Type B pancreatic cell (in vitro differentiated cells): ENCODE measurements around the gene NF2. TPM values are rescaled to one million over a fixed set of nuclear protein-coding genes. Genes with fewer than 3 reads are reported as not detected.

Experiments used
- DNase-seq: peaks from one replicate; pipeline ENCODE4 v3.0.0; 2021; ENCODE audit warnings: mixed read lengths; ENCODE audit not compliant: unreplicated experiment; ENCODE audit errors: extremely low spot score
- H3K27ac Mint-ChIP-seq: 2 replicates; pipeline ENCODE4 v1.8.0; 2021; ENCODE audit warnings: mild to moderate bottlenecking, mixed read lengths
- H3K27me3 Mint-ChIP-seq: 2 replicates; pipeline ENCODE4 v1.8.0; 2021; ENCODE audit warnings: mixed read lengths
- H3K36me3 Mint-ChIP-seq: 2 replicates; pipeline ENCODE4 v1.8.0; 2021; ENCODE audit warnings: mixed read lengths
- H3K4me1 Mint-ChIP-seq: one replicate; pipeline ENCODE4 v1.8.0; 2021; ENCODE audit warnings: mixed read lengths; ENCODE audit not compliant: unreplicated experiment
- H3K4me3 Mint-ChIP-seq: 2 replicates; pipeline ENCODE4 v1.8.0; 2021; ENCODE audit warnings: mild to moderate bottlenecking, mixed read lengths
- H3K9me3 Mint-ChIP-seq: 2 replicates; pipeline ENCODE4 v1.8.0; 2021; ENCODE audit warnings: mixed read lengths
- total RNA-seq: library from RNA; stranded (reverse); gene quantifications from 2 replicates; pipeline ENCODE4 v1.2.1, GENCODE V29; 2021; ENCODE audit warnings: low replicate concordance
- TF ChIP-seq, protein P1 (sequence below): fragments of 200-600 bp; sonication (generic); conservative IDR thresholded peaks from 2 replicates; pipeline ENCODE4 v1.5.0; 2021; ENCODE audit warnings: antibody characterized with exemption, mild to moderate bottlenecking

NF2 gene
- total RNA-seq, 1 donor from 2014 or later, result 45.6 TPM

DNA sequence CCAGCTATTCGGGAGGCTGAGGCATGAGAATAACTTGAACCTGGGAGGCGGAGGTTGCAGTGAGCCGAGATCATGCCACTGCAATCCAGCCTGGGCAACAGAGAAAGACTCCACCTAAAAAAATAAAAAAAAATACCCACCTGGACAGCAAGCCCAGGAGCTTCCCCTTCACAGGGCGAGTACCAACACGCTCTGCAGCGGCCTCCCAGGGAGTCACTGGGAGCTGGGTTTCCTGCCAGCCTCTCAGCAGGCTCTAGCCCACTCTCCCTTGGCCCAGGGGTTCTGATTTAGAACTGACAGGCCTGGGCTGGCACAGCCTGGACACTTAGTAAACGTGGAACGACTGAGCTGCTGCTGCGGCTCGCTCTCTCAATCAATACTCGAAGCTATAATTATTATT is 114.4 kb downstream of the NF2 start:
- H3K4me3 Mint-ChIP-seq, result no peak overlapping the region
- H3K27me3 Mint-ChIP-seq, result peaks cover 64% of the 10 kb centered on the region
- H3K36me3 Mint-ChIP-seq, result no peaks in the 10 kb centered on the region
- H3K4me1 Mint-ChIP-seq, result peaks cover 11% of the 10 kb centered on the region
- TF ChIP-seq, protein P1, sequence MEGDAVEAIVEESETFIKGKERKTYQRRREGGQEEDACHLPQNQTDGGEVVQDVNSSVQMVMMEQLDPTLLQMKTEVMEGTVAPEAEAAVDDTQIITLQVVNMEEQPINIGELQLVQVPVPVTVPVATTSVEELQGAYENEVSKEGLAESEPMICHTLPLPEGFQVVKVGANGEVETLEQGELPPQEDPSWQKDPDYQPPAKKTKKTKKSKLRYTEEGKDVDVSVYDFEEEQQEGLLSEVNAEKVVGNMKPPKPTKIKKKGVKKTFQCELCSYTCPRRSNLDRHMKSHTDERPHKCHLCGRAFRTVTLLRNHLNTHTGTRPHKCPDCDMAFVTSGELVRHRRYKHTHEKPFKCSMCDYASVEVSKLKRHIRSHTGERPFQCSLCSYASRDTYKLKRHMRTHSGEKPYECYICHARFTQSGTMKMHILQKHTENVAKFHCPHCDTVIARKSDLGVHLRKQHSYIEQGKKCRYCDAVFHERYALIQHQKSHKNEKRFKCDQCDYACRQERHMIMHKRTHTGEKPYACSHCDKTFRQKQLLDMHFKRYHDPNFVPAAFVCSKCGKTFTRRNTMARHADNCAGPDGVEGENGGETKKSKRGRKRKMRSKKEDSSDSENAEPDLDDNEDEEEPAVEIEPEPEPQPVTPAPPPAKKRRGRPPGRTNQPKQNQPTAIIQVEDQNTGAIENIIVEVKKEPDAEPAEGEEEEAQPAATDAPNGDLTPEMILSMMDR, result no peak
- H3K9me3 Mint-ChIP-seq, result no peaks in the 10 kb centered on the region
- no peak for DNase-seq
- H3K27ac Mint-ChIP-seq, result no peak overlapping the region

DNA sequence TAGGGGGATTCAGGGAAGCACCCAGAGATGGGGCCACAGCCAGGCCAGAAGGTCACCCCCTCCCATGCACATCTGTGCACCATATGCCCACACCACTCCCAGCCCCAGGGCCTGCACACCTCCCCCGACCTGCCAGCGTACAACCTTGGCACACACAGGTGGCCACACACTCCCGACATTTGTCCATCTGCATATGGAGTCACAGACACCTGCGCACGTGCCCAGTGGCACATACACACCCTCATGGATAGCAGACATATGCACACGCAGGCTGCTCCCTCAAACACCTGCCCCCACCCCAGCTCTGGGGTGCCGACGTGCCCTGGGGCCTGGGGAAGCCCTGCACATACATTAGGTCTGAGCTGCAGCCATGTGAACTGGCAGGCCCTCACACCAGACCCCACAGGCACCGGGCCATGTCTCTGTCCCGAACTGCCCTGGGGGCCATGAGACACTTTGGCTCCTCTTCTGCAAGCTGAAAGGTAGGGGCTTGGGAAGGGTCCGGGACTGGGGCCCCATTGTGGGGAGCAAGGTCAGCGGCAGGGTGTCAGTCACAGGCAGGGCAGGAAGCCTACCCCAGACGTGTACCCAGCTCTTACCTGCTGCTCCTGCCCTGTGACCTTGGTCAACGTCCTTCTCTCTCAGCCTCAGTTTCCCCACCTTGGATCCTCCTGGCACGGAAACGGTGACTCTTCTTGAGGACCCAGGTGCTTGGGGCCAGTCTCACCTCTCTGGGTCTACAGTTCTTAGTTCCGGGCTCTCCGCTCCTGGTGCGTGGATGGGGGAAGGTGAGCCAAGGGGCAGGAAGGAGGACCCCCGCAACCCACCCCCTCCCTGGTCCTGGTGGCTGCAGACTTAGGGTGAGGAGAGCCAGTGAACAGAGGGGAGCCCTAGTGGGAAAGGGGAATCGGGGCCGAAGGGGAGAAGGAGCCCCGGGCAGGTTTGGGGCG is 115.8 kb downstream of the NF2 start:
- H3K4me3 Mint-ChIP-seq, result peak overlapping the region; percentile 73
- no peaks in the 10 kb centered on the region for H3K9me3 Mint-ChIP-seq
- no peak overlapping the region for H3K27ac Mint-ChIP-seq
- H3K4me1 Mint-ChIP-seq, result peaks cover 7% of the 10 kb centered on the region
- TF ChIP-seq, protein P1, result no peak
- DNase-seq, result no peak
- no peaks in the 10 kb centered on the region for H3K36me3 Mint-ChIP-seq
- H3K27me3 Mint-ChIP-seq, result peaks cover 73% of the 10 kb centered on the region

DNA sequence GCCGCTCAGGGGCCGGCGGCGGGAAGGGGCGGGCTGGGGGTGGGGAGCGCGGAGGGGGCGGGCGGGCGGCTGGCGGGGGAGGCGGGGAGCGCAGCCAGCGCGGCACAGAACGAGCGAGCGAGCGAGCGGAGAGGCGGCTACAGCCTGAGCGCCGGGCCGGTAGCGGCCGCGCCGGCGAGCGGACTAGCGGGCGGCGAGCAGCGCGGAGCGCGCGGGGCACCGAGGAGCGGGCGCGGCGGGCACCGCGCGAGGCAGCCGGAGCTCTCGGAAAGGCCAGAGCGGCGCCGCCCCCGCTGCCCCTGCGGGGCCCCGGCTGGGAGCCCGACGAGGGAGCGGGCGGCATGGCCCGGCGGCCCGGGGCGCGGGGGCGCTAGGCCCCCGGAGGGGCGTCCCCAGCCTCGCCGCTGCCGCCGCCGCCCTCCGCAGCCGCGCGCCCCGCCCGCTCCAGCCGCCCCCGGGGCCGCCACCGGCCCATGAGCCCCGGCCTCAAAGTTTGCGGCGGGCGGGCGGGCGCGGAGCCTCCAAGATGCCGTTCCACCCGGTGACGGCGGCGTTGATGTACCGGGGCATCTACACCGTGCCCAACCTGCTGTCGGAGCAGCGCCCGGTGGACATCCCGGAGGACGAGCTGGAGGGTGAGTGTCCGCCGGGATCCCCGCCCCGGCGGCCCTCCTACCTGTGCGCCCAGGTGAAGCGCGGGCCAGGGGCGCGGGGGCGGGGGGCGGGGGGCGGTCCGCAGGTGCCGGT is 116.6 kb downstream of the NF2 start, which contains the start of gene CABP7:
Gene CABP7, plus strand, starts transcription at position 105 of the 747 bp plus-strand sequence. Its CDS starts 422 bp downstream, at position 527.
- peak within 1 kb of the TSS; percentile 73 for H3K4me3 Mint-ChIP-seq

DNA sequence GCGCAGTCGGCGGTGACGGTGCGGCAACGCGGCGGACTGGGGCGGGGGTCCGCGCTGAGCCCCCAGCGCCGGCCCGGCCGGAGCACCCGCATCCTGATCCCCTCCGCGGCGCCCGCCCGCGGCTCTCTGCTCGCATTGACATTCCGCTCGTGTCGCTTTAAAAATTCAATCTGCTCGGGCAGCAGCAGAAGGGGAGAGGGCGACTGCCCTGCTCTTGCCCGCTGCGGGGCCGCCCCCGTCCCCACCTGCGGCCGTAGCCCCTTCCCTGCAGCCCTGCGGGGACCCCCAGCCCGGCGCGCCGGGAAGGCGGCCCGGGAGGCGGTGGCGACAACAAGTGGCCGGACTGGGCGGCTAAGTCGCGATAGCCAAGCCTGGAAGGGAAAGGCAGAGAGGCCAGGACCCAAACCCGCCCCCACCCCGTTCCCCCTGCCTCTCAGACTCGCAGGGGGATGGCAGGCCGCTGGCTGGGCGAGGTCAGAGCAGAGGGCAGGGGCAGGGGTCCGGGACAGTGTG is 117.4 kb downstream of the NF2 start:
- Mint-ChIP-seq H3K36me3 (no peaks in the 10 kb centered on the region), H3K27ac (no peak overlapping the region), H3K4me1 (peaks cover 7% of the 10 kb centered on the region), H3K4me3 (no peak overlapping the region), H3K9me3 (no peaks in the 10 kb centered on the region), H3K27me3 (peaks cover 72% of the 10 kb centered on the region)
- no peak for DNase-seq
- TF ChIP-seq, protein P1, result no peak

More for the DNA sequence above, 116.6 kb downstream of the NF2 start, which contains the start of gene CABP7:
- DNase-seq, result no peak
- Mint-ChIP-seq H3K4me1 (peaks cover 7% of the 10 kb centered on the region), H3K36me3 (no peaks in the 10 kb centered on the region), H3K27ac (no peak within 1 kb of the TSS), H3K9me3 (no peaks in the 10 kb centered on the region), H3K27me3 (peaks cover 70% of the 10 kb centered on the region)
- TF ChIP-seq, protein P1, result no peak

DNA sequence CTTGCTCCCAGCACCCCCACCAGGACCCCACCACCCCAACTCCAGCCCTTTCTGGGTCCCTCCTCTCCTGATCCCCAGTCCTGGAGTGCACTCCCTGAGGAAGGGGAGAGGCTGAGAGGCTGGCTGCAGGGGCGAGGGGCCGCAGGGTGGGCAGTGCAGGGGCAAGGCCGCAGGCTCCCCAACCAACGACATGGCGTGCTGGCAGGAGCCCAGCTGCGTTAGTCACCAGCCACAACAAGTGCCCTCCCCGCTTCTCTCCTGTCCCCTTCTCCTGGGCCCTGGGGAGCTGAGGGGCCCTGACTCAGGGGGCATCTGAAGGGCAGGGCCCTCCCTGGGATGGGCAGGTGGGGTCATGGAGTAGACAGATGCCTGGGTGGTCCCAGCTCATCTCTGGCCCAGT is 118.7 kb downstream of the NF2 start:
- Mint-ChIP-seq H3K36me3 (no peaks in the 10 kb centered on the region), H3K27ac (no peak overlapping the region), H3K27me3 (peaks cover 62% of the 10 kb centered on the region), H3K4me3 (no peak overlapping the region), H3K9me3 (no peaks in the 10 kb centered on the region), H3K4me1 (no peaks in the 10 kb centered on the region)
- TF ChIP-seq, protein P1, result no peak
- no peak for DNase-seq
